Thymus (tissue), 11 donors: Measurements from ENCODE around the gene LRRFIP1. TPM values are rescaled to one million over a fixed set of nuclear protein-coding genes. Genes with fewer than 3 reads are reported as not detected.
"Not testable (repeated sequence)": the region's sequence is repeated elsewhere in the genome, so short reads cannot be mapped to it uniquely, and the experiment has no call there.

Experiments used
- DNase-seq, 9 donors: peaks; one replicate each; pipeline ENCODE4 v3.0.0-alpha.2; 2013; ENCODE audit warnings: low spot score in 9 of 9, low read depth in 6 of 9, missing footprints in 1 of 9
- H3K27ac ChIP-seq, 2 donors: one replicate each; pipeline ENCODE4 v1.5.1; 2013; ENCODE audit warnings: control low read depth in 1 of 2, low read depth in 1 of 2, low read length in 1 of 2, mild to moderate bottlenecking in 1 of 2, moderate library complexity in 1 of 2
- H3K27me3 ChIP-seq, 2 donors: one replicate each; pipeline ENCODE4 v1.5.1; 2013; ENCODE audit warnings: low read length in 1 of 2; ENCODE audit not compliant: control insufficient read depth in 2 of 2, insufficient read depth in 1 of 2
- H3K36me3 ChIP-seq, 2 donors: one replicate each; pipeline ENCODE4 v1.5.1; 2013; ENCODE audit warnings: low read length in 1 of 2, mild to moderate bottlenecking in 1 of 2, moderate library complexity in 1 of 2; ENCODE audit not compliant: control insufficient read depth in 2 of 2, insufficient read depth in 2 of 2
- H3K4me1 ChIP-seq, 2 donors: one replicate each; pipeline ENCODE4 v1.5.1; 2013; ENCODE audit warnings: low read length in 2 of 2; ENCODE audit not compliant: control insufficient read depth in 2 of 2, insufficient read depth in 2 of 2
- H3K4me3 ChIP-seq, 2 donors: one replicate each; pipeline ENCODE4 v1.5.1; 2013; ENCODE audit warnings: low read length in 2 of 2, control low read depth in 1 of 2, mild to moderate bottlenecking in 1 of 2
- H3K9me3 ChIP-seq, 2 donors: one replicate each; pipeline ENCODE4 v1.5.1; 2013; ENCODE audit warnings: low read length in 1 of 2, mild to moderate bottlenecking in 1 of 2; ENCODE audit not compliant: control insufficient read depth in 2 of 2, insufficient read depth in 1 of 2
- WGBS: extraction: QIAGEN DNeasy Blood & Tissue Kit; methylation state at CpG from one replicate; pipeline ENCODE4 v1.1.7; 2013; 5-methylcytosine and 5-hydroxymethylcytosine counted together
- polyA plus RNA-seq: library from polyadenylated mRNA; stranded (reverse); fragments of 200-250 nt; gene quantifications from one replicate; pipeline ENCODE4 v1.2.3, GENCODE V29; 2013
- total RNA-seq: library from RNA; stranded (reverse); fragments of 120-200 nt; gene quantifications from one replicate; pipeline ENCODE4 v1.2.4, GENCODE V29; 2013
- donor health status: healthy.

Gene LRRFIP1
- total and polyA plus RNA-seq, 2 donors, result 31.0 to 62.6 TPM

DNA sequence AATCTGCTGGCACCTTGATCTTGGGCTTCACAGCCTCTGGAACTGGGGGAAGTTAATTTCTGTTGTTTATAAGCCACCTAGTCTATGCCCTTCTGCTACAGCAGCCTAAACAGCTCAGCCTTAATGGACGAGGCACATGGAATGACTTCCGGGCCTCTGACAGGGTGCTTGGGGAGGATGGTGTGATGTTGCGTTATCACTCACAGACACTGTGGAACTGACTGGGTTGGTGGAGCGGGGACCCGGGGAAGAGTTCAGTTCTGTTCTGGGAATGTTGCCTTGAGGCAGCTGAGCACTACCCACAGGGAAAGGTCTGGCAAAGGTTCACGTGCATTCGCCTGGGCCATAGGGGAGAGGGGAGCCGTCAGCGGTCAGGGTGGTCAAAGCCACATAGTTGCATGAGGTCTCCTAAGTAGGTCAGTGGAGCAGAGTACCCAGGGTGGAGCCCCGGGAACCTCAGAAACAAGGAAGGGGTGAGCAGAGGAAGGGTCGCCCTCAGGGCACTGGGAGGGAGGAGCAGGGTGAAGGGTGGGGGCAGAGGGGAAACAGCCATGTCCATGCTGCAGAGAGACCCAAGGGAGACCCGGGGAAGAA is 36.2 kb downstream of the LRRFIP1 start:
- Histone ChIP-seq H3K27ac (no peak overlapping the region), H3K36me3 (no peaks in the 10 kb centered on the region), H3K4me1 (peaks cover 0 to 10% of the 10 kb centered on the region in 2 donors), H3K4me3 (no peak overlapping the region), H3K27me3 (peaks cover 0 to 16% of the 10 kb centered on the region in 2 donors), H3K9me3 (no peaks in the 10 kb centered on the region)
- DNase-seq, result no peak
- WGBS, result 92% methylated on average over 12 of the region's 12 CpGs

DNA sequence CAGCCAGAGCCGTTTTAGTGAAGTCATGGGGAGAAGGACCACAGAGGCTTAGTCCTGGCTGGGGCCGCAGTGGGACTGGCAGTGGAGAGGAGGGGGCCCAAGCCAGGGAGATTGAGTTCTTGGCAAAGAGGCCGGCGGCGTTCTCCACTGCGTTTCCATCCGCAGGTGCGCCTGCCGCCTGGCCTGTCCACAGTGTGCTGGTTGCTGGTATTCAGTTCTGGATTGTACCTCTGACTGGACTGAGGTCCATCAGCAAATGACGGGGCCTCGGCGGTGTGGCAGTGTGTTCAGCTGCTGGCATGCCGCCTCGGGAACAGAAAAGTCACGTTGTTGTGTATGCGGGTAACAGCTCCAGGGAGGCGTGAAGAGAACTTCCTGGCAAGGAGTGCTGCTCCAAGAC is 36.8 kb downstream of the LRRFIP1 start:
- Histone ChIP-seq H3K9me3 (no peaks in the 10 kb centered on the region), H3K27me3 (peaks cover 0 to 16% of the 10 kb centered on the region in 2 donors), H3K36me3 (no peaks in the 10 kb centered on the region), H3K4me1 (peaks cover 0 to 10% of the 10 kb centered on the region in 2 donors), H3K4me3 (no peak overlapping the region), H3K27ac (no peak overlapping the region)
- no peak for DNase-seq
- WGBS, result 96% methylated on average over 17 of the region's 17 CpGs

- peaks cover 0 to 10% of the 10 kb centered on the region in 2 donors for H3K4me1 ChIP-seq
- WGBS, result 87% methylated on average over 7 of the region's 7 CpGs
- peaks cover 0 to 16% of the 10 kb centered on the region in 2 donors for H3K27me3 ChIP-seq
- no peaks in the 10 kb centered on the region for H3K9me3 ChIP-seq
- no peak for DNase-seq
- no peak overlapping the region for H3K4me3 ChIP-seq
- no peak overlapping the region for H3K27ac ChIP-seq
- no peaks in the 10 kb centered on the region for H3K36me3 ChIP-seq
Observed at GRCh38 chr2:237665713-237666143, 38.3 kb downstream of the LRRFIP1 start.

DNA sequence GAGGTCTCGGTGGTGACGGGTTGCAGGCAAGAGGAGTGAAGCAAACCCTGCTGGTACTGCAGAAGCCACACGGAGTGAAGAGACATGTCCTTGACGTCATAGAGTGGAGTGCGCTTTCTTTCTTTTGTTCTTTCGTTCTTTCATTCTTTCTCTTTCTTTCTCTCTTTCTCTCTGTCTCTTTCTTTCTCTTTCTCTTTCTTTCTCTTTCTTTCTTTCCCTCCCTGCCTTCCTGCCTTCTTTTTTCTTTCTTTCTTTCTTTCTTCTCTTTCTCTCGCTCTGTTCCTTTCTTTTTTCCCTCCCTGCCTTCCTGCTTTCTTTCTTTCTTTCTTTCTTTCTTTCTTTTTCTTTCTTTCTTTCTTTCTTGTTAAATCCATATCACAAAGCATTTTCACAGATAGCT is 39.2 kb downstream of the LRRFIP1 start:
- 91% methylated on average over 7 of the region's 7 CpGs for WGBS
- Histone ChIP-seq H3K4me3 (no peak overlapping the region), H3K27ac (no peak overlapping the region), H3K36me3 (no peaks in the 10 kb centered on the region), H3K4me1 (peaks cover 0 to 10% of the 10 kb centered on the region in 2 donors), H3K27me3 (peaks cover 0 to 13% of the 10 kb centered on the region in 2 donors), H3K9me3 (no peaks in the 10 kb centered on the region)
- DNase-seq, result no peak

DNA sequence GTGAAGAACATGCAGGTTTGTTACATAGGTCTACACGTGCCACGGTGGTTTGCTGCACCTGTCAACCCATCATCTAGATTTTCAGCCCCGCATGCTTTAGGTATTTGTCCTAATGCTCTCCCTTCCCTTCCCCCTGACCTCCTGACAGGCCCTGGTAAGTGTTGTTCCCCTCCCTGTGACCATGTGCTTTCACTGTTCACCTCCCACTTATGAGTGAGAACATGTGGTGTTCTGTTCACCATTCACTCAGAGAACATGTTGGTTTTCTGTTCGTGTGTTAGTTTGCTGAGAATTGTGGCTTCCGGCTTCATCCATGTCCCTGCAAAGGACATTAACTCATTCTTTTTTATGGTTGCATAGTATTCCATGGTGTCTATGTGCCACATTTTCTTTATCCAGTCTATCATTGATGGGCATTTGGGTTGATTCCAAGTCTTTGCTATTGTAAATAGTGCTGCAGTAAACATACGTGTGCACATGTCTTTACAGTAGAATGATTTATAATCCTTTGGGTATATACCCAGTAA is 39.7 kb downstream of the LRRFIP1 start:
- 96% methylated on average over 6 of the region's 6 CpGs for WGBS
- not testable (repeated sequence) for DNase-seq, H3K4me3 ChIP-seq, H3K4me1 ChIP-seq, H3K27ac ChIP-seq, H3K36me3 ChIP-seq, H3K9me3 ChIP-seq
- H3K27me3 ChIP-seq, result peaks cover 0 to 13% of the 10 kb centered on the region in 2 donors

DNA sequence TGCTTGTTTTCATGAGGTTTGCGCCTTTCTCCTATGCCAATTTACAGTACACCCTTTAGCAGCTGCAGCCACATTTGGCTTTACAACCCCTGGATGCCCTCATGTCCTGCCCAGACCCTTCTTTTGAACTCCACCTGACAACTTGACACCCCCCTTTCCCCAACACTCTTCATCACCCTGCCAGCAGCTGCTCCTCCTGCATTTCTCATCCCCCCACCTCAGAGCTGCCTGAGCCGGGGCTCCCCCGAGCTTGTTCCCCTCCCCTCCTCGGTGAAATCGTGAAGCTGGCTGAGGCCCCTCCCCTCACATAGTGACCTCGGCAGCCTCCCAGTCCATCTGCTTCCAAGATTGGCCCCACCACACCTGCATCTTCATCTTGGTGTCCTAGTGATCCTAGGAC is 40.5 kb downstream of the LRRFIP1 start:
- 94% methylated on average over 6 of the region's 6 CpGs for WGBS
- peaks cover 0 to 6% of the 10 kb centered on the region in 2 donors for H3K4me1 ChIP-seq
- H3K36me3 ChIP-seq, result no peaks in the 10 kb centered on the region
- H3K27ac ChIP-seq, result no peak overlapping the region
- DNase-seq, result no peak
- no peaks in the 10 kb centered on the region for H3K9me3 ChIP-seq
- peaks cover 0 to 9% of the 10 kb centered on the region in 2 donors for H3K27me3 ChIP-seq
- no peak overlapping the region for H3K4me3 ChIP-seq

GRCh38 chr2:237668440-237668839 is 41.1 kb downstream of the LRRFIP1 start:
- no peak for DNase-seq
- Histone ChIP-seq H3K27ac (no peak overlapping the region), H3K4me3 (no peak overlapping the region), H3K27me3 (peaks cover 0 to 8% of the 10 kb centered on the region in 2 donors), H3K36me3 (no peaks in the 10 kb centered on the region), H3K4me1 (peaks cover 4 to 9% of the 10 kb centered on the region in 2 donors), H3K9me3 (no peaks in the 10 kb centered on the region)
- WGBS, result 94% methylated on average over 6 of the region's 6 CpGs

GRCh38 chr2:237669283-237669627 is 41.9 kb downstream of the LRRFIP1 start:
- no peak for DNase-seq
- 81% methylated on average over 3 of the region's 3 CpGs for WGBS
- H3K4me3 ChIP-seq, result no peak overlapping the region
- H3K9me3 ChIP-seq, result no peaks in the 10 kb centered on the region
- peaks cover 0 to 1% of the 10 kb centered on the region in 2 donors for H3K27me3 ChIP-seq
- no peak overlapping the region for H3K27ac ChIP-seq
- H3K4me1 ChIP-seq, result peaks cover 12 to 15% of the 10 kb centered on the region in 2 donors
- no peaks in the 10 kb centered on the region for H3K36me3 ChIP-seq

GRCh38 chr2:237669628-237670392 is 42.4 kb downstream of the LRRFIP1 start:
- Histone ChIP-seq H3K36me3 (no peaks in the 10 kb centered on the region), H3K4me3 (no peak overlapping the region), H3K4me1 (peaks cover 17 to 21% of the 10 kb centered on the region in 2 donors), H3K9me3 (no peaks in the 10 kb centered on the region), H3K27ac (no peak overlapping the region), H3K27me3 (no peaks in the 10 kb centered on the region)
- WGBS, result 89% methylated on average over 21 of the region's 21 CpGs
- no peak for DNase-seq
